ENCODE measurements around the gene PSMB2.

PSMB2 gene

GRCh38 chr1:35573198-35574124, 67.9 kb downstream of the PSMB2 start, which contains the start of gene TFAP2E:
TFAP2E (plus strand) TSS chr1:35573314; CDS start chr1:35573578, 264 bp downstream.
- no peak for DNase-seq (ENCODE audit: low read depth, low spot score)

DNA sequence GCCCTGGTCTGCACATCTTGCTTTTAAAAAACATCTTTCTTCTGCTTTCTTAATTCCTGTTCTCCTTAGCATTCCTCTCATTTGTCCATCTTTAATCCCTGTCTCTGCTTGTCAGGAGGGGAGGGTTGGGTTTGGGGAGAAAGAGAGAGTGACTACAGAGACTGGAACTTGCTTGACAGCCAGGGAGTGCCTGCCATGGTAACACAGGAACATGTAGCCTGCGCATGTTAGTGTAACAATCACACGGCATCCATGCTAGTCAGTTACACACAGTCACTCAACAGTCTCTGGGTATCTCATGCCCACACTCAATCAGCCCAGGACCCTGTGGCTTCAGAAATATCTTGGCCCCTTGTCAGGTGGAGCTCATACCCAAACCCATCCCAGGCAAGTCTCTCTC, 69.0 kb downstream of the PSMB2 start:
- no peak for DNase-seq (ENCODE audit: low read depth, low spot score)

DNA sequence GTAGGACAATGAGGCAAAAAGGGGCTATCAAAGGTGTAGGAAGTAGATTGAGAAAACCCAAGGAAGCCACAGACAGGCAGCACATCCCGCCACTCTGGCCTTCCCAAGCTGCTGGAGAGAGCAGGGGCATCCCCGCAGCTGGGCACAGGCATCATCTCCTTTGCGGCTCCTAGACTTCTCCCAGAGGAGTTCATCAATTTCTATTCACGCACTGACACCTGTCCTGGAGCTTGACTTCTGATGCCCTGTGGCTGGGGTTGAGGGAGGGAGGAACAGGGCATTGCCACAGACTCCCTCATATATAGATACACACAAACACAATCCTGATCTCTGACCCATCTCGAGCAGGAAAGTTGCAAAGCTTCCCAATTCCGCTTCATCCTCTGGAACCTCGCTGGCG, 70.1 kb downstream of the PSMB2 start:
- DNase-seq (ENCODE audit: low read depth, low spot score), result no peak

- no peak for DNase-seq (ENCODE audit: low read depth, low spot score)
These were observed 70.7 kb downstream of the PSMB2 start for GRCh38 chr1:35570589-35571137.

- DNase-seq (ENCODE audit: low read depth, low spot score), result no peak
These were observed 71.4 kb downstream of the PSMB2 start for GRCh38 chr1:35569936-35570335.

DNA sequence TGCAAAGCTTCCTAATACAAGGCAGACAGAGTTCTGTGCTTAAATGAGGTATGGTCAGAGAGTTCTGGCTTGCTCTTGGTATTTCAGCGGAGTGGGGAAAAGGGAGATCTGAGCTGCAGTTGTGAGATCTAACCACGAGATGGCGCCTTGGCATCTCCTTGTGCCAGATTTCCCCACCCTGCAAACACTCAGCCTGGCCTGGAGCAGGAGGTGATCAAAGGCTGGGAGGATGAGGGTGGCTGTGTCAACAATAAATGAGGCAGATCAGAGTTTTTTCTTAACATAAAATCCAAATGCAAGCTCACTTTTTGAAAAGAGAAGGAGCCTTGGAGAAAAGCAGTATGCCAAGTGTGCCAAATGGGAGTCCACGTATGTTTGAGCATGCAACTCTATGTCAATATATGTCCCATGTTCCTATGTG, 72.3 kb downstream of the PSMB2 start:
- DNase-seq (ENCODE audit: low read depth, low spot score), result no peak

GRCh38 chr1:35567947-35568558, 73.3 kb downstream of the PSMB2 start:
- DNase-seq (ENCODE audit: low read depth, low spot score), result no peak

DNA sequence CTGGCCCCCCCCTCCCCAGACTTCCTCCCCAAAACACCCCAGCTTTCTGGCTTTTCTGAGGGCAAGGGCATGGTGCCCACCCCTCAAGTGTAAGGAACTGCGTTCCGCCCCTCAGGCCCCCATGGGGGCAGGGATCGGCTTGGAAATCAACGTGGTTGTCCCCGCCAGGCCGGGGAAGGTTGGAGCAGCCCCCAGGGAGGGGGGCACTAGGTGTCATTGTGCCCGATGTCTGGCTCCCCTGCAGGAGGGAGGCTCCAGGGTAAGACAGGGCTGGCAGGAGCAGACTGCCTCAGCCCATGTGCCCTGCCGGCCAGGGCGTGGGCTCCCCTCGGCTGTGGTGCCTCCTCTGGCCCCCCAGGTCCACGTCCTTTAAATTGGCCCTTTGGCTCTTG, 75.6 kb downstream of the PSMB2 start:
- DNase-seq (ENCODE audit: low read depth, low spot score), result no peak

DNA sequence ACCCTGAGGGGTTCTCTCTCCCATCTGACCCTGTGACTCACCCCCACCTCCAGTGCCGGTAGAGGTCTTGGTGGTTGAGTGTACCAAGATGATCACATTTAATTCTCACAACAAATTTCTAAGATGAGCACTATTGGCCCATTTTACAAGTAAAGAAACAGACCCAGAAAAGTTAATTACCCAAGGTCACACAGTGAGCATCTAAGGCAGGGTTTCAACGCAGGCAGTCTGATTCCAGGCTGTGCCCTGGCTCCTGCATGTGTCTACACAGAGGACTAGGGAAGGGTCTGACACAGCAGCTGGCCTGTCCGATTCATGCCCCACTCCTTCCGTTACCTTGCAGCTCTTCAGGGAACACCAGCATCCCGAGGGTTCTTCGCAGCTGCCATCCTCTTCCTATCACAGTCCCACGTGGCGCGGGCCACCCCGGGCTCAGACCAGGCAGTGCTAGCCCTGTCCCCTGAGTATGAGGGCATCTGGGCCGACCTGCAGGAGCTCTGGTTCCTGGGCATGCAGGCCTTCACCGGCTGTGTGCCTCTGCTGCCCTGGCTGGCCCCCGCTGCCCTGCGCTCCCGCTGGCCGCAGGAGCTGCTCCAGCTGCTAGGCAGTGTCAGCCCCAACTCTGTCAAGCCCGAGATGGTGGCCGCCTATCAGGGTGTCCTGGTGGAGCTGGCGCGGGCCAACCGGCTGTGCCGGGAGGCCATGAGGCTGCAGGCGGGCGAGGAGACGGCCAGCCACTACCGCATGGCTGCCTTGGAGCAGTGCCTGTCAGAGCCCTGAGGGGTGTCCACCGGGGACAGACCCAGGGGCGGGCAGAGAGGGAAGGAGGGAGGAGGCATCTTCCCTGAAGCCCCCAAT, 76.2 kb downstream of the PSMB2 start:
- DNase-seq (ENCODE audit: low read depth, low spot score), result no peak

DNA sequence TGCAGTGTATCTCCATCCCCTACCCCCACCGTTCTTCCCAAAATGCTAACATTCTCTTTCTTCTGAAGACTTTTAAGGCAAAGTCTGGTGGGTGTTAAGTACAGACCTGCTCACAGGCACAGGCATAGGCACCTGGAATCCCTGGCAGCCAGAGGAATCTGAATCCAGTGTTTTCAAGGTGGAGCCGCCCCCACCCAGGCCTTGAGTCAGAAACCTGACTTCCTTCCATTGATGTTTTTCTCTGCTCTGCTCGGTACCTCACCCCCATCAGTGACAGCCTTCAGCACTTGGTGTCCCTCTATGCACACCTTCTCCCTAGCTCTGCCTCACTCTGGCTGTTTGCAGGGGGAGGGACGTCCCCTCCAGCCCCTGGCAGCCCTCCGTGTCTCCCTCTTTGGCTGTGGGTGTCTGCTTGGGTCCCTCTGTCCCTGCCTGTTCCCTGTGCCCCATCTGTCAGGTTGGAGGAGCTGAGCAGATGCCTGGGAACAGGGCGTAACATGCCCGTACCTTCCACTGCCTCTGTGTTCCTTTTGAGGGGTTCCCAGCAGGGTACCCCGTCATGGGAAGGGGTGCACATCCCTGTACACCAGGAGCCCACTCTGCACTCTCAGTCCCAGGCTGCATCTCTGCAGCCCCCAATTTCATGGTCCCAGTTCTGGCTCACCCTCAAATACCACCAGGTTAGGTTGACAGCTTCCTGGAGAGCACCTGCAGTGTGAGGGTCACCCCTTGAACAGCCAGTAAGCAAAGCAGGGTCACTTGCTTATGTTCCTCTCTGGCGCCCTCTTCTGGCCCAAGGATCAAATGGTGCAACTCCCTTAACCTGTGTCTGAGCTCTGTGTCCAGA, 77.1 kb downstream of the PSMB2 start:
- no peak for DNase-seq (ENCODE audit: low read depth, low spot score)

GRCh38 chr1:35563166-35563565, 78.2 kb downstream of the PSMB2 start:
- DNase-seq (ENCODE audit: low read depth, low spot score), result no peak

- no peak for DNase-seq (ENCODE audit: low read depth, low spot score)
These were observed 79.2 kb downstream of the PSMB2 start for GRCh38 chr1:35561972-35562680.

DNA sequence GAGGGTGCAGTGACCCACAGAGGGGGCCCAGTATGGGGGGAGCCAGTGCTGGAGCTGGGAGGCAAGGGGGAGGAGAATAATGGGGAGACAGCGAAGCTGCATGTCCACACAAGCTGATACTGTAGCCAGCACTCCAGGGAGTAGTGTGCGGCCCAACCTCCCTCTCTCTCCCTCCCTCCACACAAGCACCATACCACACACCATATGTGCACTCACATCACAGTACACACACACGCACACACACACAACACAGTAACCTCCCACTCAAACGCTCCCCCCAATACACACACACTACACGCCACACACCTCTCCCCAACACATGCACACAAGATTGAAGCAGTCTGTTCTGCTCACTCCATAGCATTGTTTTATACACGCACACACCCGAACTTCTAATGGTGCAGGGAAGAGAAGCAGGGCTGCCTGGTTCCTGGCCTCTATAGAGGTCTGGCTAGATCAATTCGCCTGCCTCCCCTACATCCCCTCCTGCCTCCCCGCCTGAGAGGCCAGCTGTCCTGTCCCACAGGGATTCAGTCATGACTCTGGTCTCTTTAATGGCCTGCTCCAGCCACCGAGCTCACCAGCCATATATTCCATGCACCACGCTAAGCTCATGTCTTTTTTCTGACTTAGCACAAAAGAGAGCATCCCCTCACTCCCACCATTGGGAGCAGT, 79.9 kb downstream of the PSMB2 start:
- DNase-seq (ENCODE audit: low read depth, low spot score), result no peak

DNA sequence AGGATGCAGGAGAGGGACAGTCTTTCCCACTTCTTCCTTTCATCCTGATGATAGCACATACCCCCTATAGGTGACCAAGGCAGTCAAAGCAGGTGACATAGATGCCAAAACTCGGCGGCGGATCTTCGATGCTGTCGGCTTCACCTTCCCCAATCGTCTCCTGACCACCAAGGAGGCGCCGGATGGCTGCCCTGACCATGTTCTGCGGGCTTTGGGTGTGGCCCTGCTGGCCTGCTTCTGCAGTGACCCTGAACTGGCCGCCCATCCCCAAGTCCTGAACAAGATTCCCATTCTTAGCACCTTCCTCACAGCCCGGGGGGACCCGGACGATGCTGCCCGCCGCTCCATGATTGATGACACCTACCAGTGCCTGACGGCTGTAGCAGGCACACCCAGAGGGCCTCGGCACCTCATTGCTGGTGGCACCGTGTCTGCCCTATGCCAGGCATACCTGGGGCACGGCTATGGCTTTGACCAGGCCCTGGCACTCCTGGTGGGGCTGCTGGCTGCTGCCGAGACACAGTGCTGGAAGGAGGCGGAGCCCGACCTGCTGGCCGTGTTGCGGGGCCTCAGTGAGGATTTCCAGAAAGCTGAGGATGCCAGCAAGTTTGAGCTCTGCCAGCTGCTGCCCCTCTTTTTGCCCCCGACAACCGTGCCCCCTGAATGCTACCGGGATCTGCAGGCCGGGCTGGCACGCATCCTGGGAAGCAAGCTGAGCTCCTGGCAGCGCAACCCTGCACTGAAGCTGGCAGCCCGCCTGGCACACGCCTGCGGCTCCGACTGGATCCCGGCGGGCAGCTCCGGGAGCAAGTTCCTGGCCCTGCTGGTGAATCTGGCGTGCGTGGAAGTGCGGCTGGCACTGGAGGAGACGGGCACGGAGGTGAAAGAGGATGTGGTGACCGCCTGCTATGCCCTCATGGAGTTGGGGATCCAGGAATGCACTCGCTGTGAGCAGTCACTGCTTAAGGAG, 80.8 kb downstream of the PSMB2 start:
- no peak for DNase-seq (ENCODE audit: low read depth, low spot score)

- no peak for DNase-seq (ENCODE audit: low read depth, low spot score)
These were observed 81.9 kb downstream of the PSMB2 start for GRCh38 chr1:35559317-35559944.

GRCh38 chr1:35558374-35559316, 82.7 kb downstream of the PSMB2 start:
- DNase-seq (ENCODE audit: low read depth, low spot score), result no peak
